SJSA1 (cell line): ENCODE results near the gene CCDC88B. TPM values are rescaled to one million over a fixed set of nuclear protein-coding genes. Genes with fewer than 3 reads are reported as not detected.

ENCODE experiments used
- DNase-seq, 2 experiments: peaks; one replicate each; pipeline ENCODE4 v3.0.0-alpha.2; 2015 to 2020; ENCODE audit warnings: low spot score in 2 of 2, low read depth in 1 of 2
- H3K27ac ChIP-seq: fragments of 250-450 bp; sonication (Bioruptor Pico); 2 replicates; pipeline ENCODE4 v1.5.1; 2020; ENCODE audit warnings: mild to moderate bottlenecking, moderate library complexity
- H3K27me3 ChIP-seq: fragments of 250-450 bp; sonication (Bioruptor Pico); replicated peaks from 2 replicates; pipeline ENCODE4 v1.5.1; 2020; ENCODE audit warnings: mild to moderate bottlenecking, moderate library complexity
- H3K36me3 ChIP-seq: fragments of 250-450 bp; sonication (Bioruptor Pico); 2 replicates; pipeline ENCODE4 v1.5.1; 2020; ENCODE audit warnings: mild to moderate bottlenecking
- H3K4me1 ChIP-seq: fragments of 250-450 bp; sonication (Bioruptor Pico); replicated peaks from 2 replicates; pipeline ENCODE4 v1.6.1; 2021; ENCODE audit warnings: mild to moderate bottlenecking
- H3K4me3 ChIP-seq: fragments of 250-450 bp; sonication (Bioruptor Pico); 2 replicates; pipeline ENCODE4 v1.5.1; 2020; ENCODE audit warnings: mild to moderate bottlenecking
- H3K9me3 ChIP-seq: fragments of 250-450 bp; sonication (Bioruptor Pico); replicated peaks from 2 replicates; pipeline ENCODE4 v1.5.1; 2020; ENCODE audit warnings: mild to moderate bottlenecking
- total RNA-seq: library from RNA; depleted of rRNA; stranded (reverse); fragments of >200 nt; shearing (Covaris generic); gene quantifications from 2 replicates; pipeline ENCODE4 v1.2.3, GENCODE V29; 2014

CCDC88B gene
- total RNA-seq, 1 experiment from 2014 or later = 2.2 TPM

GRCh38 chr11:64351136-64351631, 11.2 kb downstream of the CCDC88B start:
- Histone ChIP-seq H3K27ac (no peak overlapping the region), H3K27me3 (peaks cover 24% of the 10 kb centered on the region)
- DNase-seq = no peak

GRCh38 chr11:64352099-64352994, 12.3 kb downstream of the CCDC88B start:
- peaks cover 15% of the 10 kb centered on the region for H3K4me1 ChIP-seq
- no peaks in the 10 kb centered on the region for H3K9me3 ChIP-seq
- no peak overlapping the region for H3K27ac ChIP-seq
- H3K27me3 ChIP-seq = peaks cover 24% of the 10 kb centered on the region
- H3K4me3 ChIP-seq = no peak overlapping the region
- DNase-seq = peak in 1 of 2 experiments; percentile 51
- H3K36me3 ChIP-seq = no peaks in the 10 kb centered on the region

More at GRCh38 chr11:64351136-64351631, 11.2 kb downstream of the CCDC88B start:
- Histone ChIP-seq H3K4me3 (no peak overlapping the region), H3K36me3 (no peaks in the 10 kb centered on the region), H3K4me1 (peaks cover 7% of the 10 kb centered on the region), H3K9me3 (no peaks in the 10 kb centered on the region)

DNA sequence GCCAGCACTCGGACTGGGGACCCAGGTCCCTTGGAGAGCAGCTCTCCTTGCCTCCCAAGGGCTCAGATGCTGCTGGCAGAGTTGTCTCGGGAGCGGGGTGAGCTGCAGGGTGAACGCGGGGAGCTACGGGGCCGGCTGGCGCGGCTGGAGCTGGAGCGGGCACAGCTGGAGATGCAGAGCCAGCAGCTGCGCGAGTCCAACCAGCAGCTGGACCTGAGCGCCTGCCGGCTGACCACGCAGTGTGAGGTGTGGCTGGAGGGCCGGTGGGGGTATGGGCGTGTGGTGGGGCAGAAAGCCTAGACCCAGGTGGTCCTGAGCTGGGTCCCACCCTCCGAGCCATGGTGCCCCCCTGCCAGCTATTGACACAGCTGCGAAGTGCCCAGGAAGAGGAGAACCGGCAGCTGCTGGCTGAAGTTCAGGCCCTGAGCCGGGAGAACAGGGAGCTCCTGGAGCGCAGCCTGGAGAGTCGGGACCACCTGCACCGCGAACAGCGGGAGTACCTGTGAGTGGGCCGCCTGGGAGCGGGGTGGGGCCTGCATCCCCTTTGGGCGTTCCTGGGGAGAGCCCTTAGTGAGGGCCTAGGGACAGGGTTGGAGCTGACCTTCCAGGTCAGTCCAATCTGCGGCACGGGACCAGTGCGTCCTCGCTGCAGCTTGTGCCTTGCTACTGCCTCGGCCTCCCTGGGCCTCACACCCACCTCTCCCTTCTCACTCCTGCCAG, 13.2 kb downstream of the CCDC88B start:
- Histone ChIP-seq H3K4me1 (peaks cover 23% of the 10 kb centered on the region), H3K27ac (no peak overlapping the region), H3K27me3 (peaks cover 24% of the 10 kb centered on the region), H3K9me3 (no peaks in the 10 kb centered on the region), H3K4me3 (no peak overlapping the region), H3K36me3 (no peaks in the 10 kb centered on the region)
- DNase-seq = no peak

DNA sequence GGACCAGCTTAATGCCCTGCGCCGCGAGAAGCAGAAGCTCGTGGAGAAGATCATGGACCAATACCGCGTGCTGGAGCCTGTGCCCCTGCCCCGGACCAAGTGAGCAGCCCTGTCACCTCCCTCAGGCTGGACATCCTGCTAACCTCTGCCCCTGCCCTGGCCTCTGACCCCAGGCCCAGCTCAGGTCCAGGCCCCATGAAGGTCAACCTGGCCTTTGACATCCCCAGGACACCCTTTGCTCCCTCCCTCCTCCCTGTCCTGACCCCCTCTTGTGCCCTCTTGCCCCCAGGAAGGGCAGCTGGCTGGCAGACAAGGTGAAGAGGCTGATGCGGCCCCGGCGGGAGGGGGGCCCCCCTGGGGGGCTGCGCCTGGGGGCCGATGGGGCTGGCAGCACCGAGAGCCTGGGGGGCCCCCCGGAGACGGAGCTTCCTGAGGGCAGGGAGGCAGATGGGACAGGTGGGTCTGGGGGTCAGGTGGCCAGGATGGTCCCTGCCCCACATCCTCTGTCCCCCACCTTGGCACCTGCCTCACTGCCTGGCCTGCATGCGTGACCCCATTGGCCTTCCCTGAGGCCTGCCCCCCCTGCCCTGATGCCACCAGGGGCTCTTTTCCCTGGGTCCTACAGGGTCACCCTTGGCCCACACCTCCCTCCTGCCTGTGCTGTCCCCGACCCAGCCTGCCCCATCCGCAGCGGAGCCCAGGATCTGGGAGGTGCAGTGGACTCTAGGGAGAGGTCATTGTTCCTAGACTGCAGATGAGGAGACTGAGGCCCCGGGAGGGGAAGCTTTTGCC, 13.9 kb downstream of the CCDC88B start:
- Histone ChIP-seq H3K4me3 (no peak overlapping the region), H3K4me1 (peaks cover 31% of the 10 kb centered on the region), H3K36me3 (no peaks in the 10 kb centered on the region), H3K27ac (no peak overlapping the region), H3K9me3 (no peaks in the 10 kb centered on the region), H3K27me3 (peaks cover 24% of the 10 kb centered on the region)
- DNase-seq = no peak

GRCh38 chr11:64355078-64355940, 15.3 kb downstream of the CCDC88B start:
- peak overlapping the region; percentile 5; the same call in 1 of the 2 replicates for H3K4me3 ChIP-seq
- H3K27ac ChIP-seq = peak overlapping the region; percentile 18

GRCh38 chr11:64356498-64357411, 16.8 kb downstream of the CCDC88B start:
- Histone ChIP-seq H3K27ac (peak overlapping the region; percentile 18; the same call in 1 of the 2 replicates), H3K36me3 (peaks cover 25% of the 10 kb centered on the region), H3K4me3 (no peak overlapping the region), H3K9me3 (no peaks in the 10 kb centered on the region), H3K4me1 (peaks cover 45% of the 10 kb centered on the region), H3K27me3 (peaks cover 23% of the 10 kb centered on the region)
- peak; percentile 47 to 77 for DNase-seq

More at GRCh38 chr11:64355078-64355940, 15.3 kb downstream of the CCDC88B start:
- peak; percentile 85 to 94 for DNase-seq
- H3K36me3 ChIP-seq = peaks cover 10% of the 10 kb centered on the region
- no peaks in the 10 kb centered on the region for H3K9me3 ChIP-seq
- peaks cover 45% of the 10 kb centered on the region for H3K4me1 ChIP-seq
- H3K27me3 ChIP-seq = peaks cover 24% of the 10 kb centered on the region

DNA sequence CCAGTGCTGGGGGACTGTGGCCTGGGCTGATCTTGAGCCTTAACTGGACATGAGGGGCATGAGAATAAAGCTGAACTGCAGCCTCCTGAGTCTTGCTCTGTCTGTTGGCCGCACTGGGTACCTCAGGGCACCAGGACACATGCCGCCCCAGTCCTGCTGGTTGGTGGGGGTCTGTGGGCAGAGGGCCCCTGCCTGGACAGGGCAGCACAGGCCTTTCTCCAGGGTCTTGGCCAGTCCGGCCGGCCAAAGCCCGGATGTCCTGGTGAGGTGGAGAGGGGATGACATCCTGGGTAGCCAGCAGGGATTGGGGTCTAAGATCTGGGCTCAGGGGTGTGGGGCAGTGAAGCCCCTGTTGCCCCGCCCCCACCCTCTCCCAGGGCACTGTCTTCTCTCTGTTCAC, 17.4 kb downstream of the CCDC88B start:
- Histone ChIP-seq H3K4me3 (no peak overlapping the region), H3K27me3 (peaks cover 16% of the 10 kb centered on the region), H3K27ac (peak overlapping the region; percentile 18; the same call in 1 of the 2 replicates), H3K36me3 (peaks cover 32% of the 10 kb centered on the region), H3K4me1 (peaks cover 45% of the 10 kb centered on the region), H3K9me3 (no peaks in the 10 kb centered on the region)
- DNase-seq = no peak

DNA sequence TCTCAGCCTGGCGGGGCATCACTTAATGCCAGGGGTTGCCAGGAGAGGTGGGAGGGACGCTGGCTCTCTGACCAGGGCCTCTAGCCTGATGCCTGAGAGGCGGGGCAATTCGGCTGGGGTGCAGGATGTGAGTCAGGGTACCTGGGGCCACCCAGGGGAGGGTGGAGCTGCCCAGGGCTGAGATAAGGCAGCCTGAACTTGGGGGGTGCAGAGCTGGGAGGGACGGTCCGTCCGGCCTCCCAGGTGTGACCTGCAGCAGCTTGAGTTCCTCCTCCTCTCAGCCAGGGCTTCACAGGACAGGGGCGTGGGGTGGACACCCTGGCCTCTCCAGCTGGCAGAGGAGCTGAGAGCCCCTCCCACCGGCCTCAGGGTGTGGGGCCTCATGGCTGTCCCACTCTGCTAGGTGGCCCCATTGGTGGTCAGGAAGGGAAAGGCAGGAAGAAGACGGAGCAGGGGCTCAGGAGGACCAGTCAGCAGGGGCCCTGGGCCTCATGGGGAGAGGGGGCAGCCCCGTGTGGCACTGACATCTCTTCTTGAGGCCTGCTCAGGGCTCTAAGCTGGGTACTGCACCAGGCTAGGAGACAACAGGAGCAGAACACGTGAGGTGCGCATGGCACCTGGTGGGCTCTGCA, 18.0 kb downstream of the CCDC88B start:
- Histone ChIP-seq H3K27ac (peak overlapping the region; percentile 83), H3K4me3 (peak overlapping the region; percentile 93), H3K9me3 (no peaks in the 10 kb centered on the region), H3K4me1 (peaks cover 45% of the 10 kb centered on the region), H3K27me3 (peaks cover 10% of the 10 kb centered on the region), H3K36me3 (peaks cover 37% of the 10 kb centered on the region)
- DNase-seq = peak; percentile 75 to 89

- no peaks in the 10 kb centered on the region for H3K9me3 ChIP-seq
- DNase-seq = peak; percentile 53 to 77
- H3K27ac ChIP-seq = peak overlapping the region; percentile 83
- peaks cover 5% of the 10 kb centered on the region for H3K27me3 ChIP-seq
- H3K4me1 ChIP-seq = peaks cover 45% of the 10 kb centered on the region
- H3K36me3 ChIP-seq = peaks cover 42% of the 10 kb centered on the region
- peak overlapping the region; percentile 93 for H3K4me3 ChIP-seq
Measured at GRCh38 chr11:64358536-64358906, 18.5 kb downstream of the CCDC88B start.

GRCh38 chr11:64358907-64359711, 19.1 kb downstream of the CCDC88B start, which contains the start of gene RPS6KA4:
RPS6KA4 (plus strand) TSS chr11:64359162; CDS start chr11:64359236, 74 bp downstream.
- peaks cover 47% of the 10 kb centered on the region for H3K36me3 ChIP-seq
- H3K9me3 ChIP-seq = no peaks in the 10 kb centered on the region
- peak; percentile 80 to 81 for DNase-seq
- peak within 1 kb of the TSS; percentile 93 for H3K4me3 ChIP-seq
- H3K4me1 ChIP-seq = peaks cover 45% of the 10 kb centered on the region
- H3K27me3 ChIP-seq = no peaks in the 10 kb centered on the region
- peak within 1 kb of the TSS; percentile 83 for H3K27ac ChIP-seq
